GM18909 (cell line): Measurements from ENCODE around the gene GOLM1.

Experiments used
- ATAC-seq: cut with Tn5 transposase; IDR thresholded peaks from one replicate; pipeline ENCODE4 v1.9.1; 2021; ENCODE audit warnings: mild to moderate bottlenecking; ENCODE audit not compliant: unreplicated experiment, poor library complexity

The GOLM1 gene

DNA sequence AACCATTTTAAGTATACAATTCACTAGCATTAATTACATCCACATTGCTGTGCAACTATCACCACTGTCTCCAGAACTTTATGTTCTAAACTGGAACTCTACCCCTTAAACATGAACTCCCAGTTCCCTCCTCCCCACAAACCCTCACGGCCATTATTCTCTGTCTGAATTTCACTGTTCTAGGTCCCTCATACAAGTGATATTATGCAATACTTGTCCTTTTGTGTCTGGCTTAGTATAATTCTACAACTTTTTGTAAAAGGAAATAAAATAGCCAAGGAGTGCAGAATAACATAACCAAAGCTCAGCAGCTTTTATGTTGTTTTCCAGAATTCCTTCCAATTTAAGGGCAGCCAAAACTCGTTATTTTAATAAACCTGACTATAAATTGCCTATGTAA is 105.2 kb downstream of the GOLM1 start:
- ATAC-seq: no peak

DNA sequence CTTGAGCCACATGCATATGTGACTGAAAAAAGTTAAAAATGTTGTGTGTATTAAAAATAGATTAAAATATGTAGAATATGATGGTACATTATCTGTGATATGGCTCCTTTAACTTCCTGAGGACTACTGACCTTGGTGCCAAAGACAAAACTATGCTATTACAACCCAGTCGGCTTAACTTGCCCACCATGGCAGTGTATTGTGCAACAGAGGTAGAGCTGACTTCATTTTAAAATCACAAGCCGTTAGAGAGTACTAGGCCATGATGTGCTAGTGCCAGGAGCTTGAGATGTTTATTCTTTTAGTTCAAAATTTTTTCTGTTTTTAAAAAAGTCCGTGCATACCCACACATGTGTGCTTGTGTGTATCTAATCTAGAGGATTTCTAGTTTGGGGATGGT is 112.1 kb downstream of the GOLM1 start:
- no peak for ATAC-seq

DNA sequence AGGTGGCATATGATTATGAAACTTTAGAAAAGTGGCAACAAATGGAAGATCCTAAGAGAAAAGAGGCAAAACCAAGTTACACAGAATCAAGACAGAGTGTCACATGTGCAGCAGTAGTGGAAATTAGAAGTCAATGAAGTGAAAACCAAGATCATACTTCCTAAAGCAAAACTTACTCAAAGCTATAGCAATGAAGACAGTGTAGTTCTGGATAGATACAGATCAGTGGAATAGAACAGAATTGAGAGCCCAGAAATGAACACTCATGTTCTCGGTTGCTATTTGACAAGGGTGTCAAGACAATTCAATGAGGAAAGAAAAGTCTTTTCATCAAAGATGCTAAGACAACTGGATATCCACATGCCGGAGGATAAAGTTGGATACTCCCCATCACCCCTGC is 114.9 kb downstream of the GOLM1 start:
- ATAC-seq: no peak

DNA sequence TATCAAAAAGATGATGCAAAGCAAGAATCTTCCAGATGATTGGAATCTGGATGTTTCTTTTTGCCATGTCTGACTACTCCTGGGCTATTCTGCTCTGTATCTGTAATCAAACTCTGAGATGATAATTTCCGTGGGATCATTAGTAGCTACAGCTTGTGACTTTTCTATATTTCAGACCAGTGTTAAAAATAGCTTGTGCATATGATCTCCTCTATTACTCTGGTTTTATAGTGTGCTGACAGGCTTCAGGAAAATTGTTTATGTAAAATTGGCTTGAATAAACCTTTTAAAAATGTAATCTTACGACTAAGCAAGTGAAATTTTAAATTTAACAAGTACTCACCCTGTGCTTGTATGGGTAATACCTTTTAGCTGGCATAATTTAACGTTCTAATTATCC is 118.0 kb downstream of the GOLM1 start:
- ATAC-seq: no peak

DNA sequence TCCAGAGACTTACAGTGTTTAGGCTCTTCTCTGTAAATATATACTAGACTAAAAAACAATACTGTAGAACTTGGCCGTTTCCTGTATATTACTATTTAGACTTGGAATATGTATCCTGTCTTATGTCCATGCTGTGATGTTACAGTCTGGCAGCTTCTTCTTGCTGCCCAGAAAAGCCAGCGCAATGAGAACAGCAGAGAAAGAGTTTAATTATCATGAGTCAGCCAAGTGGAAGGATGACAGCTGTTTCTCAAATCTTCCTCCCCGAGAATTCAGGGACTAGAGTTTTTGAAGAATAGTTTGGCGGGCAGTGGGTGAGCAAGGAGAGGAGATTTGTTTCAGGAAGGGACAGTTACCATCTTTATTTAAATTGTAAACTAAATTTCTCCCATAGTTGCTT is 120.9 kb downstream of the GOLM1 start:
- no peak for ATAC-seq
